Right lung (tissue), 5 donors: Measurements from ENCODE around the gene LRRC45. TPM values are rescaled to one million over a fixed set of nuclear protein-coding genes. Genes with fewer than 3 reads are reported as not detected.
"Not testable (repeated sequence)": the region's sequence is repeated elsewhere in the genome, so short reads cannot be mapped to it uniquely, and the experiment has no call there.

Experiments used
- DNase-seq, 2 donors: peaks; one replicate each; pipeline ENCODE4 v3.0.0-alpha.2; 2013
- polyA plus RNA-seq, 5 donors: library from polyadenylated mRNA; unstranded; fragments of 120-200 nt; gene quantifications; one replicate each; pipeline versions ENCODE4 v1.2.1 to v1.2.3, GENCODE V29; 2013; ENCODE audit warnings: inconsistent platforms in 1 of 5, low replicate concordance in 1 of 5; ENCODE audit not compliant: insufficient read length in 5 of 5, insufficient read depth in 1 of 5

LRRC45 gene
- polyA plus RNA-seq, 5 donors: 11.4 to 24.3 (median 16.9) TPM

DNA sequence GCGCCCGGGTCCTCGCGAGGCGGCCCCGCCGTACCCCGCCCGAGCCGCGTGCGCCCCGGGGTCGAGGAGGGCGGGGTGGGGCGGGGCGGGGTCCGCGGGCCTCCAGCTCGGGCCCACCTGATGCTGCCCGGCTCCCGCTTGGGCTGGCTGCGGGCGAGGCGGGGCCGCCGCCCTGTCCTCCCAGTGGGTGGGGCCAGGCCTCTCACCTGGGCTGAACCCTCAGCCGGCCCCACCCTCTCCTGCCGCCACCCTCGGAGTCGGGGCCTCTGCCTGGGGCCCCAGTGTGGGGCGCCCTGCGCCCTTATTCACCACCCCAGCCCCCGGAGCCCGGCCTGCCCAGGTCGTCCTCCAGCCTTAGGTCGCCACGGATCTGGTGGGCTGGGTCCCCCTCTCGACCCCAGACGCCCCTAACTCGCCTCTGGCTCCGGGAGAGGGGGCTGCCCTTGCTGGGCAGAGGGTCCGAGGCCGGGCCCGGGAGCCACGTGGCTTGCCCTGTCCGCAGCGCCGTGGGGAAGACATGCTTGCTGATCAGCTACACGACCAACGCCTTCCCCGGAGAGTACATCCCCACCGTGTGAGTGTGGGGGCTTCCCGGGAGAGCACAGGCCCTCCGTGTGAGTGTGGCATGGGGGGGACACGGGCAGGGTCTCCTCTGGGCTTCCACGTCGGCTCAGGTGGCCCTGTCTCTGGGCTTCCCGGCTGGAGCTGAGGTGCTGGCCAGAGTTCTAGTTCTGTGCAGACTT, 9.0 kb downstream of the LRRC45 start:
- no peak for DNase-seq

DNA sequence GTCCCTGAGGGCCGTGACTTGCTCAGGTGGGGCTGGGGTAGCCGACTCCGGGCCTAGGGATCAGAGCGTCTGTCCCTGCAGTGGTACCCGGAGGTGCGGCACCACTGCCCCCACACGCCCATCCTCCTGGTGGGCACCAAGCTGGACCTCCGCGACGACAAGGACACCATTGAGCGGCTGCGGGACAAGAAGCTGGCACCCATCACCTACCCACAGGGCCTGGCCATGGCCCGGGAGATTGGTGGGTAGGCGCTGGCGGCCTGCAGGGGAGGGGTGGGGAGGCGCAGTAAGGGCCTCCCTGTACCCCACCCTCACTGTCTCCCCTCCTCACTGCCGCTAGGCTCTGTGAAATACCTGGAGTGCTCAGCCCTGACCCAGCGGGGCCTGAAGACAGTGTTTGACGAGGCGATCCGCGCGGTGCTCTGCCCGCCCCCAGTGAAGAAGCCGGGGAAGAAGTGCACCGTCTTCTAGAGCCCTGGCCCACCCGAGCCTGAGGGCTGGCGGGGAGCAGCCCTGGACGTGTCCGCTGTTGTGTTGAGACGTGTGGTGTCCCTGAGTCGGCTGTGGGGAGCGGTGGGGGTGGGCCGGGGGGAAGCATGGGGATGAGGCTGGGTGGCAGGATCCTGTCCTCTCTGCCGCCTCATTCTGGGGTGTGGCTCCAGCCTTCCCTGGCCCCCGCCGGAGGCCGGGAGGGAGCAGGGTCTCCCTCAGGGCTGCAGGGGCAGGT, 10.4 kb downstream of the LRRC45 start:
- no peak for DNase-seq

DNA sequence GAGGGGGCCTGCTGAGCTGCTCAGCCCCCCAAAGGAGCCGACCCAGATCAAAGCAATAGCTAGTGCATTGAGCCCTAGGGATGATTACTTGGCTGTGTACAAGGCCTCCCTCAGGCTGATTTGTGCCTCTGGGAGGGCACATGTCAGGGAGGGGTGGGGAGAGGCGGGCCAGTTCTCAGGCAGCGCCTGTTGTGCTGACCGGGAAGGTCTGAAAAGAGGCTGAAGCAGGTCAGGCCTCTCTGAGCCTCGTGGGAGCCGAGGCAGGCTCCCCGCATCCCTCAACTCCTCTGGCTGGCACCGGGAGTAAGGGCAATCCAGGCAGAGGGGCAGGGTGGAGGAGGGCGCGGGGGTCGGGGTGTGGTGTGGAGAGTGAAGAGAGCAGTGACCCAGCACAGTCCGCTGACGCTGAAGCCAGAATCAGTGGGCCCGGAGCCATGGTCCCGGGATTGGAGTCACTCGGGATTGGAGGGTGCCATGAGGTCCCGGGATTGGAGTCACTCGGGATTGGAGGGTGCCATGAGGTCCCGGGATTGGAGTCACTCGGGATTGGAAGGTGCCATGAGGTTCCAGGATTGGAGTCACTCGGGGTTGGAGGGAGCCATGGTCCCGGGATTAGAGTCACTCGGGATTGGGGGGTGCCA, 11.4 kb downstream of the LRRC45 start:
- no peak for DNase-seq

DNA sequence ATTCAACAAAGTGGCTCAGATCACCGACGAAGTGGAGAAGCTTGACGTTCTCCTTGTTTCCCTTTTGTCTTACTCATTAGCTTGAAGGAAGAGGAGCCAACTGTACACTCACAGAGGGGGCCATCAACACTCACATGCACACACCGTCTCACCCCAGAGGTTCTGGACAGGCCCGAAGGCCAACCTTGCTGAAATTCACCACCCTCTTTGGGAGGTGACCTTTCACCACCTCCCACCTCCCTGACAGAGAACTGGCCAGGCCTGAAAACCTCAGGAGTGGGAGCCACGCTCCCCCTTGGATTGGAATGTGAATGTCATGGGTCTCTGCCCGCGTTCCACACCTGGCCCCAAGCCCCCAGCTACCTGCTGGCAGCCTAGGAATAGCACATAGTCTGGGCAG, 12.4 kb downstream of the LRRC45 start:
- no peak for DNase-seq

GRCh38 chr17:82035956-82036633, 13.0 kb downstream of the LRRC45 start:
- no peak for DNase-seq

DNA sequence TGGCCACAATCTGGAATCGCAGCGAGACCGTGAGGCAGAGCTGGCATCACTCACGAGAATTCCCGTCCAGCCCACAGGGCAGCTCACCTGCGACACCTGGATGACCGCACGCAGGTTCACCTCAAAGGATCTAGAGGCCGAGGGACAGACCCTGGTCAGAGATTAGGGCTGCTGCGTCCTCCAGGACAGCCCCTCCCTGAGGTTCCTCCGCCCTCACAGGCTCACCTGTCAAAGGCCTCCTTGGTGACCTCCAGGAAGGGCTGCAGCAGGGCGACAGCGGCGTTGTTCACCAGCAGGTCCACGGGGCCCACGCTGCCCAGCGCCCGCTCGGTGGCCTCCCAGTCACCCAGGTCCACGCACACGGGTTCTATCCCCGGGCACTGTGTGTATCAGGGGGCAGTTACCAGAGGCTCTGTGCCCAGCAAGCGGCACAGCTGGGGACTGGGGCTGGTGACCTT, 13.6 kb downstream of the LRRC45 start:
- no peak for DNase-seq

- DNase-seq: peak; percentile 94 to 96
Measured at GRCh38 chr17:82037092-82037888, 14.2 kb downstream of the LRRC45 start, which contains the start of gene DCXR. TSS of gene DCXR (minus strand) at chr17:82037697. CDS start at chr17:82037682, 15 bp downstream.

DNA sequence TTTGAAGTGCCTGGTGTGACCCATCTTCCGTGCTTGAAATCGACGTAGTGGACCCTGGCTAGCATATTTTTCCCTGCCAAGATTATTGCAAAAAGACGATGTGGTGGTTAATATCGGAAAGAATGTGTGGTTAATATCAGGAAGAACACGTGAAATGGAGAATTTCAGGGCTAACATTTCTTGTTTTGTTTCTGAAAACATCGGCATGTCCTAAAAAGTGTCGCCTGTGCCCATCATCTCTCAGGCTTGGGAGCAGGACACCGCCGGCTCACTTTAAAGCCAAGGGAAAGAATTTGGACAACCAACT, 14.7 kb downstream of the LRRC45 start:
- no peak for DNase-seq

- not testable (repeated sequence) for DNase-seq
Measured at GRCh38 chr17:82038796-82039409, 15.8 kb downstream of the LRRC45 start.

DNA sequence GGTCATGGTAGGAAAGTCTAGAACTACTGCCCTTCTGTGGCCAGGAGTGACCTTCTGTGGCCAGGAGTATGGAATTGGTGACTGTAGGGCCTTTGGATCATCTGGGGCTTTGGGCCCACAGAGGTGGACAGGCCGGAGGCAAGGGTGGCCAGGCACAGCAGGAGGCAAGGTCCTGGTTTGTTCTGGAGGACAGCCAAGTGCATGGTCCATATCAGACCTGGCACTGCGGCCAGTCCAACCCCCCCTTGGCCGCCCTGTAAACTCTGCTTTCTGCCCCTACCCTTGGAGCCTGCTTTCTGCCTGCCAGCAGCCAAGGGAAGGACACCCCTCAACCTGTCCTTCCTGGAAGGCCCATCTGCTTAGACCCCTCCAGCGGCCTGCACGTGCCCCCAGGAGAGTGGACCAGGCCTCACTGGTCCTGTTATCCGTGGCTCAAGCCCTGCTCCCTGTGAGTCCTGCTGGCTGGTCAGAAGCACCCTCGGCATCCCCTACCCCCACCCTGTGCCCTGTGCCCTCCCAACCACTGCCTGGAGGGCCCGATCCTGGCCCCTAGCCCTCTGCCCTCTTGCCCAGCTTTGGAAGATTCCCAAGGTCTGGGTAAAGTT, 16.7 kb downstream of the LRRC45 start:
- DNase-seq: no peak

GRCh38 chr17:82041144-82041814, 18.2 kb downstream of the LRRC45 start:
- DNase-seq: no peak

DNA sequence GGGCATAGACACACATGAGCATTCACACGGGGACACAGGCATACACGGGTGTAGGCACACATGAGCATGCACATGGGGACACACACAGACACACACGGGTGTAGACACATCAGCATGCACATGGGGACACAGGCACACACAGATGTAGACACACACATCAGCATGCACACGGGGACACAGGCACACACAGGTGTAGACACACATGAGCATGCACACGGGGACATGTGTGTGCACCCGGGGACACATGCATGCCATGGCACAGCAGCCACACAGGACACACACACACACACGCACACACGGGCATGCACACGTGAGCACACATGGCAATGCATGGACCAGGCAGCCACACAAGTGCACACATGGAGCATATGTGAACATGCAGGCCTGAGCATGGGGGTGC, 19.5 kb downstream of the LRRC45 start:
- DNase-seq: no peak

- no peak for DNase-seq
Measured at GRCh38 chr17:82043507-82043906, 20.4 kb downstream of the LRRC45 start.

GRCh38 chr17:82045936-82046484, 22.9 kb downstream of the LRRC45 start:
- no peak for DNase-seq

- DNase-seq: no peak
Measured at GRCh38 chr17:82046903-82047302, 23.8 kb downstream of the LRRC45 start.

DNA sequence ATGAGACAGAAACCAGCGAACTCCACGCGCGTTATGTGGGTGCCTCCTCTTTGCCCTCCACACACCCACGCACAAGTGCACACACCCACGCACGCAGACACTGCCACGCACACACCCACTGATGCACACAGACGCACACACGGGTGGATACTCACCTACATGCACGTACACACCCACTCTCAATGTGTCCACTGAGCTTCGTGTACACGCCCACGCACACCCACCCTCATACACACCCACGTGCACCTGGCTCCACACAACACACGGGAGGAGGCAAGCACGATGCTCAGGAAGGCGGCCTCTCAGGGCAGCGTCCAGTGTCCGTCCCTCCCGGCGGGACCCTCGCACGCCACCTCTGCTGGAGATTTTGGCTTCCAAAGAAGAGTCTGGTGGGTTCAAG, 24.3 kb downstream of the LRRC45 start:
- no peak for DNase-seq

- DNase-seq: no peak
Measured at GRCh38 chr17:82047914-82048570, 24.9 kb downstream of the LRRC45 start.

GRCh38 chr17:82048571-82048971, 25.5 kb downstream of the LRRC45 start:
- DNase-seq: no peak

- DNase-seq: no peak
Measured at GRCh38 chr17:82049106-82049505, 26.0 kb downstream of the LRRC45 start.
